Omental fat pad (tissue), 4 donors: ENCODE measurements around the gene ACSL1. TPM values are rescaled to one million over a fixed set of nuclear protein-coding genes. Genes with fewer than 3 reads are reported as not detected.

Experiments used
- ATAC-seq: fragments of 150-250 bp; one replicate; pipeline ENCODE4 v1.9.1; 2016; ENCODE audit warnings: mild to moderate bottlenecking, moderate library complexity; ENCODE audit not compliant: low FRiP score
- DNase-seq: peaks from one replicate; pipeline ENCODE4 v3.0.0-alpha.2; 2019; ENCODE audit warnings: low spot score
- small RNA-seq: library from RNA; depleted of rRNA; stranded (forward); fragments of <200 nt; gene quantifications from one replicate; pipeline ENCODE3, GENCODE V24; 2016
- total RNA-seq, 4 donors: library from RNA; depleted of rRNA; stranded (reverse); fragments of >200 nt; gene quantifications; one replicate each; pipeline ENCODE4 v1.1.0, GENCODE V29; 2016
- TF ChIP-seq, protein P1 (sequence below), 3 donors: fragments of 450-650 bp; IDR thresholded peaks; one replicate each; pipeline ENCODE4 v1.5.1; 2016 to 2017; ENCODE audit warnings: antibody characterized with exemption in 3 of 3, mild to moderate bottlenecking in 3 of 3, moderate library complexity in 2 of 3

The ACSL1 gene
- total RNA-seq, 4 donors from 2014 or later, result 577 to 1,142 (median 917) TPM

- no peak for ATAC-seq
- DNase-seq, result no peak
- TF ChIP-seq, protein P1, sequence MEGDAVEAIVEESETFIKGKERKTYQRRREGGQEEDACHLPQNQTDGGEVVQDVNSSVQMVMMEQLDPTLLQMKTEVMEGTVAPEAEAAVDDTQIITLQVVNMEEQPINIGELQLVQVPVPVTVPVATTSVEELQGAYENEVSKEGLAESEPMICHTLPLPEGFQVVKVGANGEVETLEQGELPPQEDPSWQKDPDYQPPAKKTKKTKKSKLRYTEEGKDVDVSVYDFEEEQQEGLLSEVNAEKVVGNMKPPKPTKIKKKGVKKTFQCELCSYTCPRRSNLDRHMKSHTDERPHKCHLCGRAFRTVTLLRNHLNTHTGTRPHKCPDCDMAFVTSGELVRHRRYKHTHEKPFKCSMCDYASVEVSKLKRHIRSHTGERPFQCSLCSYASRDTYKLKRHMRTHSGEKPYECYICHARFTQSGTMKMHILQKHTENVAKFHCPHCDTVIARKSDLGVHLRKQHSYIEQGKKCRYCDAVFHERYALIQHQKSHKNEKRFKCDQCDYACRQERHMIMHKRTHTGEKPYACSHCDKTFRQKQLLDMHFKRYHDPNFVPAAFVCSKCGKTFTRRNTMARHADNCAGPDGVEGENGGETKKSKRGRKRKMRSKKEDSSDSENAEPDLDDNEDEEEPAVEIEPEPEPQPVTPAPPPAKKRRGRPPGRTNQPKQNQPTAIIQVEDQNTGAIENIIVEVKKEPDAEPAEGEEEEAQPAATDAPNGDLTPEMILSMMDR (IDR thresholded peaks at IDR 0.05), result no peak
Observed at GRCh38 chr4:184712322-184712721, 113.4 kb downstream of the ACSL1 start.

- DNase-seq (no peak), ATAC-seq (no peak)
- TF ChIP-seq, protein P1 (IDR thresholded peaks at IDR 0.05), result no peak
Observed at GRCh38 chr4:184706453-184706852, 119.3 kb downstream of the ACSL1 start.

- DNase-seq (no peak), ATAC-seq (no peak)
- TF ChIP-seq, protein P1 (IDR thresholded peaks at IDR 0.05), result no peak
Observed at GRCh38 chr4:184705692-184706091, 120.1 kb downstream of the ACSL1 start.

Small RNA genes within 50 kb of the gene (small RNA-seq; reads per million reads assigned to genes)
- gene MIR3945, result not detected

Other genes with a start within 250 kb of the ACSL1 start
- 10 to 100 TPM; 16.7 to 22.2 (median 20.1) TPM for gene CASP3, start 176.5 kb downstream of the ACSL1 start, total RNA-seq
- gene PRIMPOL, start 176.2 kb downstream of the ACSL1 start, total RNA-seq, result 10 to 100 TPM in 2 of 4 donors, 1 to 10 TPM in 2; 8.2 to 23.0 (median 13.7) TPM
- gene CENPU, start 91.9 kb downstream of the ACSL1 start, total RNA-seq, result 1 to 10 TPM; 1.3 to 4.6 (median 3.6) TPM
- not detected for gene HELT, start 192.5 kb upstream of the ACSL1 start, total RNA-seq